ENCODE data around the gene YBEY.

The YBEY gene

GRCh38 chr21:46253610-46254124 lies 32.5 kb upstream of the YBEY start:
- Mint-ChIP-seq H3K27me3 (no peaks in the 10 kb centered on the region), H3K4me3 (no peak overlapping the region), H3K9me3 (no peaks in the 10 kb centered on the region), H3K27ac (peak overlapping the region; percentile 83), H3K4me1 (peaks cover 41% of the 10 kb centered on the region), H3K36me3 (ENCODE audit: low read depth) (peaks cover 78% of the 10 kb centered on the region)
- DNase-seq (peak; percentile 25), ATAC-seq (peak; percentile 71)

GRCh38 chr21:46254208-46254975 lies 31.8 kb upstream of the YBEY start:
- Mint-ChIP-seq H3K27ac (peak overlapping the region; percentile 83), H3K27me3 (no peaks in the 10 kb centered on the region), H3K9me3 (no peaks in the 10 kb centered on the region), H3K4me1 (peaks cover 41% of the 10 kb centered on the region), H3K4me3 (no peak overlapping the region), H3K36me3 (ENCODE audit: low read depth) (peaks cover 75% of the 10 kb centered on the region)
- no peak for ATAC-seq
- DNase-seq, result no peak

GRCh38 chr21:46255166-46255565 lies 31.0 kb upstream of the YBEY start:
- H3K27ac Mint-ChIP-seq, result peak overlapping the region; percentile 0
- H3K4me1 Mint-ChIP-seq, result peaks cover 36% of the 10 kb centered on the region
- no peak overlapping the region for H3K4me3 Mint-ChIP-seq
- DNase-seq, result no peak
- H3K36me3 Mint-ChIP-seq (ENCODE audit: low read depth), result peaks cover 70% of the 10 kb centered on the region
- no peaks in the 10 kb centered on the region for H3K9me3 Mint-ChIP-seq
- no peak for ATAC-seq
- no peaks in the 10 kb centered on the region for H3K27me3 Mint-ChIP-seq

- Mint-ChIP-seq H3K27ac (no peak overlapping the region), H3K36me3 (ENCODE audit: low read depth) (peaks cover 65% of the 10 kb centered on the region), H3K4me3 (no peak overlapping the region), H3K27me3 (no peaks in the 10 kb centered on the region), H3K4me1 (peaks cover 32% of the 10 kb centered on the region), H3K9me3 (no peaks in the 10 kb centered on the region)
- no peak for ATAC-seq
- DNase-seq, result no peak
Observed at GRCh38 chr21:46255758-46256337, 30.3 kb upstream of the YBEY start.

GRCh38 chr21:46256501-46256994 lies 29.6 kb upstream of the YBEY start:
- DNase-seq (no peak), ATAC-seq (no peak)
- no peaks in the 10 kb centered on the region for H3K9me3 Mint-ChIP-seq
- H3K27ac Mint-ChIP-seq, result no peak overlapping the region
- peaks cover 27% of the 10 kb centered on the region for H3K4me1 Mint-ChIP-seq
- H3K4me3 Mint-ChIP-seq, result no peak overlapping the region
- peaks cover 64% of the 10 kb centered on the region for H3K36me3 Mint-ChIP-seq (ENCODE audit: low read depth)
- H3K27me3 Mint-ChIP-seq, result no peaks in the 10 kb centered on the region

GRCh38 chr21:46264046-46264689 lies 22.0 kb upstream of the YBEY start:
- Mint-ChIP-seq H3K4me3 (no peak overlapping the region), H3K4me1 (no peaks in the 10 kb centered on the region), H3K36me3 (ENCODE audit: low read depth) (peaks cover 31% of the 10 kb centered on the region), H3K9me3 (no peaks in the 10 kb centered on the region), H3K27me3 (no peaks in the 10 kb centered on the region), H3K27ac (no peak overlapping the region)
- no peak for DNase-seq
- no peak for ATAC-seq

GRCh38 chr21:46264690-46265144 lies 21.4 kb upstream of the YBEY start:
- H3K27ac Mint-ChIP-seq, result no peak overlapping the region
- H3K36me3 Mint-ChIP-seq (ENCODE audit: low read depth), result peaks cover 31% of the 10 kb centered on the region
- no peaks in the 10 kb centered on the region for H3K27me3 Mint-ChIP-seq
- no peak overlapping the region for H3K4me3 Mint-ChIP-seq
- DNase-seq (no peak), ATAC-seq (no peak)
- no peaks in the 10 kb centered on the region for H3K4me1 Mint-ChIP-seq
- no peaks in the 10 kb centered on the region for H3K9me3 Mint-ChIP-seq

- Mint-ChIP-seq H3K27ac (no peak overlapping the region), H3K27me3 (no peaks in the 10 kb centered on the region), H3K4me3 (no peak overlapping the region), H3K9me3 (no peaks in the 10 kb centered on the region), H3K36me3 (ENCODE audit: low read depth) (peaks cover 34% of the 10 kb centered on the region), H3K4me1 (no peaks in the 10 kb centered on the region)
- ATAC-seq (no peak), DNase-seq (no peak)
Observed at GRCh38 chr21:46265736-46266525, 20.2 kb upstream of the YBEY start.

GRCh38 chr21:46266946-46267345 lies 19.2 kb upstream of the YBEY start:
- DNase-seq (no peak), ATAC-seq (no peak)
- Mint-ChIP-seq H3K4me1 (no peaks in the 10 kb centered on the region), H3K27ac (no peak overlapping the region), H3K27me3 (no peaks in the 10 kb centered on the region), H3K36me3 (ENCODE audit: low read depth) (peaks cover 32% of the 10 kb centered on the region), H3K4me3 (no peak overlapping the region), H3K9me3 (no peaks in the 10 kb centered on the region)

- no peak overlapping the region for H3K27ac Mint-ChIP-seq
- H3K4me1 Mint-ChIP-seq, result no peaks in the 10 kb centered on the region
- H3K4me3 Mint-ChIP-seq, result no peak overlapping the region
- H3K36me3 Mint-ChIP-seq (ENCODE audit: low read depth), result peaks cover 41% of the 10 kb centered on the region
- no peaks in the 10 kb centered on the region for H3K9me3 Mint-ChIP-seq
- no peak for DNase-seq
- no peaks in the 10 kb centered on the region for H3K27me3 Mint-ChIP-seq
- ATAC-seq, result no peak
Observed at GRCh38 chr21:46268371-46268770, 17.8 kb upstream of the YBEY start.

- Mint-ChIP-seq H3K9me3 (no peaks in the 10 kb centered on the region), H3K27me3 (no peaks in the 10 kb centered on the region), H3K4me1 (no peaks in the 10 kb centered on the region), H3K36me3 (ENCODE audit: low read depth) (peaks cover 47% of the 10 kb centered on the region), H3K27ac (no peak overlapping the region), H3K4me3 (no peak overlapping the region)
- ATAC-seq (no peak), DNase-seq (no peak)
Observed at GRCh38 chr21:46269466-46269865, 16.7 kb upstream of the YBEY start.

- no peak for DNase-seq
- Mint-ChIP-seq H3K27me3 (no peaks in the 10 kb centered on the region), H3K9me3 (no peaks in the 10 kb centered on the region), H3K4me3 (no peak overlapping the region), H3K4me1 (no peaks in the 10 kb centered on the region), H3K27ac (no peak overlapping the region), H3K36me3 (ENCODE audit: low read depth) (peaks cover 55% of the 10 kb centered on the region)
- ATAC-seq, result no peak
Observed at GRCh38 chr21:46273341-46273740, 12.8 kb upstream of the YBEY start.

- no peak overlapping the region for H3K4me3 Mint-ChIP-seq
- peaks cover 59% of the 10 kb centered on the region for H3K36me3 Mint-ChIP-seq (ENCODE audit: low read depth)
- H3K27ac Mint-ChIP-seq, result no peak overlapping the region
Observed at GRCh38 chr21:46274797-46275390, 11.2 kb upstream of the YBEY start.

More at GRCh38 chr21:46274797-46275390, 11.2 kb upstream of the YBEY start:
- no peaks in the 10 kb centered on the region for H3K9me3 Mint-ChIP-seq
- no peaks in the 10 kb centered on the region for H3K27me3 Mint-ChIP-seq
- ATAC-seq, result no peak
- DNase-seq, result no peak
- H3K4me1 Mint-ChIP-seq, result no peaks in the 10 kb centered on the region
